Retina (tissue), 1 donor: ENCODE results near the gene IL17F.
"Not testable (repeated sequence)": the region's sequence is repeated elsewhere in the genome, so short reads cannot be mapped to it uniquely, and the experiment has no call there.

Experiments used
- DNase-seq: peaks from one replicate; pipeline ENCODE4 v3.0.0-alpha.2; 2016

Gene IL17F

GRCh38 chr6:52243282-52243893 lies 912 bp downstream of the IL17F start:
- no peak for DNase-seq

DNA sequence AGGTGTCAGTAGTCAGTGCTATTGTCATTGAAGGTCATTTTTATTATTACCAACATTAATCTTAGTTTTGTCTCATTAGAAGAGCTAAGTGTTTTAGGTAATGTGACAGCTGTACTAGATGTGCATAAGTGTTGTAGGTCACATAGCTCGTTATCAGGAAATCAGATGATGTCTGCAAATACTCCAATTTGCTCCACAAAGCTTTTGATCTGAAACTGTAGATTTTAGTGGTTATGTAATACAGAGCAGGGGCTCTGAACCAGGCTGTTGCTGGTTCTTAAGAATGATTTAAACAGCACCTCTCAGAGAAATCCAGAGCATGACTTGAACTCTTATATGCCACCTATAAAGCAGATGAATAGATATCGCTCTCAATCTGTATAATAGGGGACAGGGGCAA lies 2.5 kb downstream of the IL17F start:
- DNase-seq = no peak

GRCh38 chr6:52233975-52234823 lies 10.1 kb downstream of the IL17F start:
- DNase-seq = peak; percentile 40

GRCh38 chr6:52233005-52233404 lies 11.3 kb downstream of the IL17F start:
- DNase-seq = no peak

DNA sequence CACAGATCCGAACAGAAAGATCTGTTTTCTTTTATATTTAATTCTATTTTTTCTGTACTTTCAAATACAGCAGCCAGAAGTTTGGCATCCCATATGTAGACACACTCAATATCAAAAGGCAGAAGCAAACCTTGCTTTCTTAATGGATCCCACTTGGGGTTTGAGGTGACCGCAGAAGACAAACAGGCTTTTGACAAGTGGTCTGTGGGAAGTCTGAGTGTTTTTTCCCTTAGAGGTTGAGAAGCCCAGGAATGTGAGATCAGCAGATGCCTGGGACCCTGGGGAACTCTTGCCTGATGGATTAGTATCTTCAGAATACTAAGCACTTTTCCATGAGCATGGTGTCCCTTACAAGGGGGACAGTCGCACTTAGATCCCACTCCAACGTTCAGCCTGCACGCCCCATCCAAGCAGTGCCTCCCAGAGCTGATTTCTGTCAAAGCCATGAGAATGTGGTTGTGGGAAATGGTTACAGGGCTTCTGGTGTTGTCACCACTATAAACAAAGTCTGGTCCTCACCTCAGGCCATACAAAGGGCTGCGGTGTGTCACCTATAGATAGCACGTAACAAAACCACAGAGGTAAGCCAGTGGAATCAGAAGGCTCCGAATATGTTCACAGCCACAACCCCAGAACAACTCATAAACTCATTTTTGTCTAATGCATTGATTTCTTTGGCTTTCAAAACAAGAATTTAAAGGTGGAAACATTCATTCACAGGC lies 12.7 kb downstream of the IL17F start:
- no peak for DNase-seq

DNA sequence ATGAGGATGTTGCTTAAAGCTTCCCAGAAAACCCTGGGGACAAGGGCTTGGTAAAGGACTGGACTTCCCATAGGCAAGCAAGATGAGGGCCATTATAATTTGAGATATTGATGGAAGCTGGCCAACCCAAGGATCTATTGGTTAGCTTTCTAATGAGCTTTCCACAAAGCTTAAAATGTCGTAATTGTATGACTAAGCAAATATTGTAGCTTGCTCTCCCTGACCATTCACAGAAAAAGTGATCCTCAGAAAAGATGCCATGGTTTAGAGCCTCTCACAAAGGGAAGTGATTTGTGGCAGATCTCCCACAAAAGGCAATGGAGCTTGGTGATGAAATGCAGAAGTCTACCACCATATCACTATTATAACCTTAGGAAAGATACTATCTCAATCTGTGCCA lies 13.6 kb downstream of the IL17F start:
- DNase-seq = no peak

DNA sequence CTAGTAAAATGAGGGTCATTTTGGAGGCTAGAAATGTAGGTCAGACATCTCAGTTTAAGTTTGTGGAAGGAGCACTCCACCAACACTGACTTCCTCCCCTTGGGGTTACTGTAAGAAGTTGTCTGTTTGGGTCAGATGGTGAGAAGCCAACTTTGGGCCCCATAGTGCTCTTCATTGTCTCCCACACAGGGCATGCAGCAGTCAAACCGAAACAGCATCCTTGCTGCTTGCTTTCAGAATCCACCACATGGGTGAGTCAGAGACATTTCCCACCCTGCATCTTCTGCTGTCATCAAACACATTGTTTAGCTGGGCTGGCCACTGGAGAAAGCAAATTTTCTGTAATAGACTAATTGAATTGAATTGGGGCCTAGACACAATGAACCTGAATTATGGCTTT lies 16.8 kb downstream of the IL17F start:
- DNase-seq = no peak

DNA sequence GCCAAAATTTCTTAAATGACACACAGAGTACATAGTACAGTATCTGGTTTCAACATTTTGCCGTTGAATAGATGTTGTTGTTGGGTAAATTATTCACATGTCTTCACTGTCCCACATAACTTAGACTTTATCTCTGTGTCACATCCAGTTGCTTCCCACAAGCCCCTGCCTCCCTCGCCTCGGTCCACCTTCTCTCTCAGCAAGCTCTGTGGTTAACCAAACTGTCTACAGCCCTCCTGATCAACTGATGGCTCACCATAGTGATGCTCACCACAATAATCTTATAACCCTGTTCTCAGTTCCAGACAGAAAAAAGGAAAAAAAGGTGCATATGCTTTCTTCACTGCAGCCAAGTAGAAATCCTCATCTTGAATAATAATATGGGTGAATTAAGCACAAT lies 23.0 kb downstream of the IL17F start:
- DNase-seq = no peak

DNA sequence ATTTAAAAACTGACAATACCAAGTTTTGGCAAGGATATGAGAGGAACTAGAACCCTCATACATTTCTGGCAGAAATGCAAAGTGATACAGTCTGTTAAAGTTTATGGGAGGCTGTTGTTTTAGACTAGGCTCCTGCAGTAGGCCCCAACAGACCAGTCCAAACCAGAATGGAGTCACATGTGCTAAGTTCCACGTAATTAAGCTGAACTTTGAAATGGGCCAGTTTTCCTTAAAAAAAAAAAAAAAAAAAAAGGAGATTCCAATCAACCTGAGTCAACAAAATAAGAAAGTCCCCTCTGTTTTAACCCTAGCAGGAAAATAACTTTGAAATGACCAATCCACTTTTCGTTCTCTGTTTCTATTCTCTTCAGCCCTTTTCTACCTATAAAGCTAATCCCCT lies 26.5 kb downstream of the IL17F start:
- no peak for DNase-seq

- no peak for DNase-seq
These were observed 27.2 kb downstream of the IL17F start for GRCh38 chr6:52216932-52217575.

- DNase-seq = no peak
These were observed 28.5 kb downstream of the IL17F start for GRCh38 chr6:52215787-52216186.

- DNase-seq = no peak
These were observed 31.2 kb downstream of the IL17F start for GRCh38 chr6:52213127-52213526.

DNA sequence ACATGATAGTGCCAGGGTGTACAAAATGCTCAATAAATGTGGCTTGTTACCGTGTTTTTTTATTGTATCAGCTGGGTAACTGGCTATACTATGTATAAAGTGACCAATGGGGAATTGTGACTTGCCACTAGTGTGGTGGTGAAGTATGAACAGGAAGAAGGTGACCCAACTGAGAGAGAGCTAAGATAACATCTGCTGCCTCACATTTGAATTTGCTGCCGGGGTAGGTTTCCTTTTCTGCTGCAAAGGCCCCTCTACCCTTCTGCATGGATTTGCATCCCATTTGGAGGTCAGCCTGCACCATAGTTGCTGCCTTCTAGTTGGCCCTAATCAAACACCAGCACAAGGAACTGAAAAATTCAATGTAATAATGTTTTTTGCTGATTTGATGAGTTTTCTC lies 34.1 kb downstream of the IL17F start:
- no peak for DNase-seq

- DNase-seq = no peak
These were observed 34.5 kb downstream of the IL17F start for GRCh38 chr6:52209770-52210169.

DNA sequence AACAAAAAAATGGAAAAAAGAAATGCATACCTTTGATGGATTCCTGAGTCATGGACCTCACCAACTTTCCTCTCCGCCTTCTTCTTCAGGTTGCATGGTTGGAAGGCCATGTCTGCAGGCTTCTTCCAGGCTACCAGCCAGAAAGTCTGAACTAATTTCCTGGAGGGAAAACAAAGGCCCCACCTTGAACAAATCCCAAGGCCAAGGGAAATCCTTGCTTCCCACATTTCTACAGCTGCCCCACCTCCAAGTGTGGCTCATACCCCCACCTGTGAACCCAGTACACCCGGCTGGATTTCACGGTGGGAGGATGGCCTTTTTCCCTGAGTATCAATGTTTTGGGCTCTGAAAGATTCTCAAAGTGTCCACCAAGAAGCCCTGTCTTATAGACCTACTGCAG lies 35.7 kb downstream of the IL17F start:
- DNase-seq = no peak

- DNase-seq = no peak
These were observed 37.2 kb downstream of the IL17F start for GRCh38 chr6:52207066-52207465.

DNA sequence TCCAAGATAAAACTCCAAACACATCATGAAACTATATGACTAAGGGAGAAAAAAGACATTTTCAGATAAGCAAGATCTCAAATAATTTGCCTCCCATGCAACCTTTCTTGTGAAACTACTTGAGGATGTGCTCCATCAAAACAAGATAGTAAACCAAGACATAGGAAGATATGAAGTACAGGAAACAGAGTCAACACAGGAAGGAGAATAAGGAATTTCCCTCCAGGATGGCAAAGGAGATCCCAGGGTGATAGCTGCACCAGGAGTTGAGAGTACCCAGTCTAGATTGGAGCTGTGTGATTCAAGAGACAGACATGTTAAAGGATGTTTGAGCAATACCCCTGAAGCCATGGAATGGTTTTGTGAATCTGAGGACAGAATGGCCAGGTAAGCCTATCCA lies 42.8 kb downstream of the IL17F start:
- DNase-seq = no peak

DNA sequence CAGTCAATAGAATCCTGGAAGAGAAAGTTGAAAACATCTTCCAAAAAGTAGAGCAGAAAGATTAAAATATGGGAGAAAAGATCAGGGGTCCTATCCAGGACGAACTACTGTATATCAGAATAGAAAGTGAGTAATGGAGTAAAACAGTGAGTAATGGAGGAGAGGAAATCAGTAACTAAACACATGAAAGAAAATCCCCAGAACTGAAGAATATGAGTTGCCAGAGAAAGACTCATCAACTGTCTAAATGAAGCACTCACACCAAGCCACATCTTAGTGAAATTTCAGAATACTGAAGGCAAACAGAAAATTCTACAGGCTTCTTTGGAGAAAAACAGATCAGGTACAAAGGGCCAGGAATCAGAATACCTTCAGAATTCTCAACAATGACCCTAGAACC lies 43.3 kb downstream of the IL17F start:
- no peak for DNase-seq

- DNase-seq = not testable (repeated sequence)
These were observed 44.2 kb downstream of the IL17F start for GRCh38 chr6:52200088-52200487.

DNA sequence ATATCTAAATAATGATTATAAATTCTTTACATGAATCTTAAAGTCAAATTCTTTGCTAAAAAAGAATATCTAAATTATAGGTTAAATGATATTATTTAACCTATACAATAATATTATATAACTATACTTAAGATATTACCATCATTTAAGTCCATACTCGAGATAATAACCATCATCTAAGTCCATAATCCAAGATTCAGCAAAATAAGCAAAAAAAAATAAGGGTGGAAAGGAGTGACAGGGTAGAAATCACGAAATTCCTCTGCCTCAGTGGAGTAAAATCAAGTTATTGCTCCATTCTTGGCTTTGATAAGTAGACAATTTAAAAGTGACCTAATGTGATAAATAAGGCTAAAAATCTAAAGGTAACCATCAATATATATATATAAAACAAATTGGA lies 48.4 kb downstream of the IL17F start:
- DNase-seq = no peak

- DNase-seq = no peak
These were observed 52.5 kb downstream of the IL17F start for GRCh38 chr6:52191824-52192223.

DNA sequence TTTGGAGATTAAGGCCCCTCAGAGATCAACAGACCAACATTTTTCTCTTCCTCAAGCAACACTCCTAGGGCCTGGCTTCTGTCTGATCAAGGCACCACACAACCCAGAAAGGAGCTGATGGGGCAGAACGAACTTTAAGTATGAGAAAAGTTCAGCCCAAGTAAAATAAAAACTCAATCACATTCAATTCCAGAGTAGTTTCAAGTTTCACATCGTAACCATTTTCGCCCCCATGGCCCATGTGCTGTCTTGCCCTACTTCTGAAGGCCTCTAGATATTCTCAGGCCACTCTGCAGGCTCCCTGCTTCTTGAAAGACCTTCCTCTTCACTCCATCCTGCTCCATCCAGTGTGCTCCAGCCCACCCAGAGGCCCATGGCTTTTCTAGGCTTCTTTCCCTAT lies 53.9 kb downstream of the IL17F start:
- no peak for DNase-seq

DNA sequence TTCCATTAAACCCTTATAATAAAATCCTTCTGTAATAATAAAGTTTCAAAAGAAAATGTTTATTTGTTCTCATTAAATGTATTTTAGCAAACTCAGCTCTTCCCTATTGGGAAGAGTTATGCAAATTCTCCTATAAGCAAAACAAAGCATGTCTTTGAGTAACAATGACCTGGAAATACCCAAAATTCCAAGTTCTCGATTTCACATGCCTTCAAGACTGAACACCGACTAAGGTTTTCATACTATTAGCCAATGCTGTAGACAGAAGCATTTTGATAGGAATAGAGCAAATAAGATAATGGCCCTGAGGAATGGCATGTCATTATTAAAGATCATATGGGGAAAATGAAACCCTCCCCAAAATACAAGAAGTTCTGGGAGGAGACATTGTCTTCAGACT lies 54.3 kb downstream of the IL17F start:
- DNase-seq = no peak

DNA sequence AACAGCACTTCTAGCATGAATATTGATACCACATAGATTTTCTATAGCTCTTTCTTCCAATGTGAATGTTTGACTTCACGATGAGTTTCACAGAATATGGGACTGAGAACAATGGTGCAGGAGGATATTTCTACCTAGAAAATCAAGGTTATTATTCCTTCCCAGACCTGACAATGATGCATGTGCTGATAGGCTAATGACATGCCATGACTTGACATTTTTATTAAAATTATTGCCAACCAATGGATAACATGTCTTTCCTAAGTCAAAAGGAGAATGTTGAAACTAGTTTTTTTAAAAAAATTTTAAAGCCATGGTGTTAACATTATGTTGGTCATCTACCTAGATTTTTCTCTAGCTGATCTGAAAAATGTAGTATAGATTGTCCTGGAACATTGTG lies 57.2 kb downstream of the IL17F start:
- DNase-seq = no peak
